ENCODE results near the gene STAC2.

STAC2 gene

GRCh38 chr17:39181303-39181702, 44.4 kb downstream of the STAC2 start:
- H3F3A ChIP-seq (ENCODE audit: control insufficient read depth, insufficient read depth), result no peaks in the 10 kb centered on the region; the same call in 1 of the 2 replicates
- H3K9me2 ChIP-seq (replicated peaks; ENCODE audit: control insufficient read depth, low read length), result no peaks in the 10 kb centered on the region
- no peak overlapping the region for H3K4me2 ChIP-seq (ENCODE audit: low read length)
- no peaks in the 10 kb centered on the region for H3K4me1 ChIP-seq (ENCODE audit: control insufficient read depth, low read length)
- H3K4me3 ChIP-seq (ENCODE audit: low read length), result no peak overlapping the region
- H3K27ac ChIP-seq (ENCODE audit: low read depth, low read length), result no peak overlapping the region
- H3K27me3 ChIP-seq (ENCODE audit: control insufficient read depth, low read length), result no peaks in the 10 kb centered on the region
- H3K36me3 ChIP-seq (ENCODE audit: control insufficient read depth, low read length), result peaks cover 64% of the 10 kb centered on the region
- no peaks in the 10 kb centered on the region for H3K79me2 ChIP-seq (ENCODE audit: control insufficient read depth, low read length)
- H4K20me1 ChIP-seq (ENCODE audit: control insufficient read depth, insufficient read depth, low read depth, low read length), result no peaks in the 10 kb centered on the region
- TF ChIP-seq CTCF (IDR thresholded peaks at IDR 0.05; ENCODE audit: low read depth, low read length, poor library complexity, severe bottlenecking), result no peak
- TF ChIP-seq EZH2phosphoT487 (IDR thresholded peaks at IDR 0.05; ENCODE audit: borderline replicate concordance, low read length), result no peak
- no peaks in the 10 kb centered on the region for H3K9me3 ChIP-seq (ENCODE audit: control insufficient read depth, insufficient read depth, low read length)

- Histone ChIP-seq H3K4me3 (ENCODE audit: low read length) (no peak overlapping the region), H3K27me3 (ENCODE audit: control insufficient read depth, low read length) (no peaks in the 10 kb centered on the region), H3K36me3 (ENCODE audit: control insufficient read depth, low read length) (peaks cover 55% of the 10 kb centered on the region), H3K4me1 (ENCODE audit: control insufficient read depth, low read length) (peaks cover 1% of the 10 kb centered on the region), H3K27ac (ENCODE audit: low read depth, low read length) (no peak overlapping the region), H3K4me2 (ENCODE audit: low read length) (no peak overlapping the region), H3K79me2 (ENCODE audit: control insufficient read depth, low read length) (no peaks in the 10 kb centered on the region), H4K20me1 (ENCODE audit: control insufficient read depth, insufficient read depth, low read depth, low read length) (peaks cover 4% of the 10 kb centered on the region; the same call in 1 of the 2 replicates), H3F3A (ENCODE audit: control insufficient read depth, insufficient read depth) (no peaks in the 10 kb centered on the region; the same call in 1 of the 2 replicates), H3K9me2 (replicated peaks; ENCODE audit: control insufficient read depth, low read length) (no peaks in the 10 kb centered on the region), H3K9me3 (ENCODE audit: control insufficient read depth, insufficient read depth, low read length) (no peaks in the 10 kb centered on the region)
- no peak for TF ChIP-seq EZH2phosphoT487 (IDR thresholded peaks at IDR 0.05; ENCODE audit: borderline replicate concordance, low read length)
- no peak for TF ChIP-seq CTCF (IDR thresholded peaks at IDR 0.05; ENCODE audit: low read depth, low read length, poor library complexity, severe bottlenecking)
Observed at GRCh38 chr17:39178536-39178935, 47.2 kb downstream of the STAC2 start.

- Histone ChIP-seq H3K36me3 (ENCODE audit: control insufficient read depth, low read length) (peaks cover 46% of the 10 kb centered on the region), H3K9me3 (ENCODE audit: control insufficient read depth, insufficient read depth, low read length) (no peaks in the 10 kb centered on the region), H4K20me1 (ENCODE audit: control insufficient read depth, insufficient read depth, low read depth, low read length) (peaks cover 4% of the 10 kb centered on the region; the same call in 1 of the 2 replicates), H3K27ac (ENCODE audit: low read depth, low read length) (no peak overlapping the region), H3K79me2 (ENCODE audit: control insufficient read depth, low read length) (no peaks in the 10 kb centered on the region), H3K9me2 (replicated peaks; ENCODE audit: control insufficient read depth, low read length) (no peaks in the 10 kb centered on the region), H3K27me3 (ENCODE audit: control insufficient read depth, low read length) (no peaks in the 10 kb centered on the region), H3K4me1 (ENCODE audit: control insufficient read depth, low read length) (peaks cover 11% of the 10 kb centered on the region), H3K4me3 (ENCODE audit: low read length) (no peak overlapping the region), H3F3A (ENCODE audit: control insufficient read depth, insufficient read depth) (no peaks in the 10 kb centered on the region; the same call in 1 of the 2 replicates), H3K4me2 (ENCODE audit: low read length) (no peak overlapping the region)
- no peak for TF ChIP-seq EZH2phosphoT487 (IDR thresholded peaks at IDR 0.05; ENCODE audit: borderline replicate concordance, low read length)
- no peak for TF ChIP-seq CTCF (IDR thresholded peaks at IDR 0.05; ENCODE audit: low read depth, low read length, poor library complexity, severe bottlenecking)
Observed at GRCh38 chr17:39177256-39177655, 48.5 kb downstream of the STAC2 start.

Data from DOHH2 (cell line).